ENCODE measurements around the gene MTMR3.

GRCh38 chr22:30077279-30077880 lies 194.4 kb downstream of the MTMR3 start:
- TF ChIP-seq EP300 (IDR thresholded peaks at IDR 0.05) (no peak), POLR2A (IDR thresholded peaks at IDR 0.05) (no peak), POLR2AphosphoS5 (IDR thresholded peaks at IDR 0.05) (no peak)
- TF ChIP-seq, protein P1, sequence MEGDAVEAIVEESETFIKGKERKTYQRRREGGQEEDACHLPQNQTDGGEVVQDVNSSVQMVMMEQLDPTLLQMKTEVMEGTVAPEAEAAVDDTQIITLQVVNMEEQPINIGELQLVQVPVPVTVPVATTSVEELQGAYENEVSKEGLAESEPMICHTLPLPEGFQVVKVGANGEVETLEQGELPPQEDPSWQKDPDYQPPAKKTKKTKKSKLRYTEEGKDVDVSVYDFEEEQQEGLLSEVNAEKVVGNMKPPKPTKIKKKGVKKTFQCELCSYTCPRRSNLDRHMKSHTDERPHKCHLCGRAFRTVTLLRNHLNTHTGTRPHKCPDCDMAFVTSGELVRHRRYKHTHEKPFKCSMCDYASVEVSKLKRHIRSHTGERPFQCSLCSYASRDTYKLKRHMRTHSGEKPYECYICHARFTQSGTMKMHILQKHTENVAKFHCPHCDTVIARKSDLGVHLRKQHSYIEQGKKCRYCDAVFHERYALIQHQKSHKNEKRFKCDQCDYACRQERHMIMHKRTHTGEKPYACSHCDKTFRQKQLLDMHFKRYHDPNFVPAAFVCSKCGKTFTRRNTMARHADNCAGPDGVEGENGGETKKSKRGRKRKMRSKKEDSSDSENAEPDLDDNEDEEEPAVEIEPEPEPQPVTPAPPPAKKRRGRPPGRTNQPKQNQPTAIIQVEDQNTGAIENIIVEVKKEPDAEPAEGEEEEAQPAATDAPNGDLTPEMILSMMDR (IDR thresholded peaks at IDR 0.05), result no peak
